Inflammatory macrophage (primary cell): Measurements from ENCODE around the gene TRAF2.
"Not testable (repeated sequence)": the region's sequence is repeated elsewhere in the genome, so short reads cannot be mapped to it uniquely, and the experiment has no call there.

ENCODE experiments used
- DNase-seq, 2 donors: peaks; one replicate each; pipeline ENCODE4 v3.0.0-alpha.2; 2020 to 2022
- total RNA-seq, 18 experiments: gene quantifications; one replicate each; lab custom pipeline; 2026; ENCODE audit warnings: mixed read lengths in 6 of 18, inconsistent platforms in 2 of 18; lab: John Stamatoyannopoulos, UW

TRAF2 gene
- 9.0 to 30.9 (median 15.4) reads per million in 18 experiments for total RNA-seq

DNA sequence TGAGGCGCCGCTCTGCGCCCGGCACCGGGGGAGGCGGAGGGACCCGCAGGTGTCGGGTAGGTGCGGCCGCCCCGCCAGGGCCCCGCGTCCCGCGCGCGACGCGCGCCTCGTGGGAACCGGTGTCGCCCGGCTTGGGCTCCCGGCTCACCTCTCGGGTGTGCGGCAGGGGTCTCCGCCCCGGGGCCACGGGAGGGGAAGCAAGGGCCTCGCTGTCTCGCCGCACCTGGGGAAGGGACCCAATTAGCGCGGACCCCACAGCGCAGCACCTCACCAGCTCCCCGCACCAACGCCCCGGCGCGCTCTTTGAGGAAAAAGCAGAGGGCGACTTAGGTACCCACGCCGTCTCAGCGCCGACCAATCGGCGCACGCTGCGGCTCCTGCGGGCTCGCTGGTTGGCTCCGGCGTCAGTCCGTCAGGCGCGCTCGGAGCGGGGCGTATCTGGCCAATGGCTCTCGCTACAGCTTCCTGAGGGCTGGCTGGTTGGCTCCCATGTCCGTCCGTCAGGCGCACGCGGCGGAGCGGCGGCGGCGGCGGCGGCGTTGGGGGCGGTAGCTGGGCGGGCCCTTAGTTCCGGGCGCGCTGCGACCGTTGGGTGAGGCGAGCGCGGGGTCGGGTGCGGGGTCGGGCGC, at the start of gene TRAF2:
Gene TRAF2, plus strand, starts transcription at position 567 of the 629 bp plus-strand sequence. CDS start 12,225 bp downstream, outside the sequence.
- peak; percentile 99 for DNase-seq

DNA sequence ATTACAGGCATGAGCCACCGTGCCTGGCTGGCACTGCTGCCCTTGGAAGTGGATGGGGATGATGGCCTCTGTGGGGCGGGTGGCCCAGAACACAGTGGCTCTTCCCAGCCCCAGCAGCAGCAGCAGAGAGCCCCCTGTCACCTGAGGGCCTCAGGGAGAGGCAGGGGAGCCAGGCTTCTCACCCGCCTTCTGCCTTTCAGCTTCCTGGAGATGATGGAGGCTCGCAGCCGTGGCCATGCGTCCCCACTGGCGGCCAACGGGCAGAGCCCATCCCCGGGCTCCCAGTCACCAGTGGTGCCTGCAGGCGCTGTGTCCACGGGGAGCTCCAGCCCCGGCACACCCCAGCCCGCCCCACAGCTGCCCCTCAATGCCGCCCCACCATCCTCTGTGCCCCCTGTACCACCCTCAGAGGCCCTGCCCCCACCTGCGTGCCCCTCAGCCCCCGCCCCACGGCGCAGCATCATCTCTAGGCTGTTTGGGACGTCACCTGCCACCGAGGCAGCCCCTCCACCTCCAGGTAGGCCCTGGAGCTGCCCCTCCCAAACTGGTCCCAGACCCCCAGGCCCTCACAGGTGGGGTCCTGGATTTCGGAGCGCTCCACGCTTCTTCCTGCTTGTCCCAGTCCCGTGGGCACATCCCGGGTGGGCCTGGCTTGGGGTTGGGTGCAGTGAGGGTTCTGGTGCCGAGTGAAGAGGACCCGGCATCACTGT, 49.0 kb upstream of the TRAF2 start:
- no peak for DNase-seq

GRCh38 chr9:136837856-136838277, 48.4 kb upstream of the TRAF2 start:
- DNase-seq, result not testable (repeated sequence)

DNA sequence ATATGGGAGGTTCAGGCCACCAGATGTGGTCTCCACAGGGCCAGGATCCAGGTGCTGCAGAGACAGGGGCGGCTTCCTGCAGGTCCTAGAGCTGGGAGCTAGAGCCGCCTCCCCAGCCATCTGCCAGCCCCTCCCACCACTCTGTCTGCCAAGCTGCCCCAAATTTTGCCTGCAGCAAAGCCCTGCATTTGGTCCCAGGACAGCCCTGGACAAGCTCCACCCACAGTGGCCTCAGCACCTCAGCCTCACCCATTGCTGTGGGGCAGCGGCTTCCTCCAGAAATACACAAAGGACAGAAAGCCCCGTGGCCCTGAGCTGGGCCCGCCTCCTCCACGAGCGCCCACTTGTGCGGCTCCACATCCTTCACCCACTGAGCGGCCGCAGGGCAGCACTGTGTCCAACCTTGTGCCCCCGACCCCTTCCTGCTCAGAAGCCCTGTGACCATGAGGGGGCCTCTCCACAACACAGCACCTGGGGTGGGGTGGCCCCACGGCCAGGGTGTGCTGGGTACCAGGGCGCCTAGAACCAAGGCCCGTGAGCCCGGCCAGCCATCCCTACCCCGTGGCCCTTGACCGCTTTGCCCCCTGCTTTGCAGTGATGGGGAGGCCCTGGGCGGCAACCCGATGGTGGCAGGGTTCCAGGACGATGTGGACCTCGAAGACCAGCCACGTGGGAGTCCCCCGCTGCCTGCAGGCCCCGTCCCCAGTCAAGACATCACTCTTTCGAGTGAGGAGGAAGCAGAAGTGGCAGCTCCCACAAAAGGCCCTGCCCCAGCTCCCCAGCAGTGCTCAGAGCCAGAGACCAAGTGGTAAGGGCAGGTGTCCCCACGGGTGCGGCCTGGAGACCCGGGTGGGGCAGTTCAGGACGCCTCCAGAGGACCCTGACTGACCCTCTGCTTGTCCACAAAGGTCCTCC, 47.7 kb upstream of the TRAF2 start:
- no peak for DNase-seq

GRCh38 chr9:136839229-136840139, 46.8 kb upstream of the TRAF2 start:
- DNase-seq, result no peak

GRCh38 chr9:136840140-136840876, 46.0 kb upstream of the TRAF2 start:
- DNase-seq, result no peak

- DNase-seq, result peak; percentile 4 to 45
These were observed 45.3 kb upstream of the TRAF2 start for GRCh38 chr9:136840877-136841645.

GRCh38 chr9:136841646-136842379, 44.5 kb upstream of the TRAF2 start:
- DNase-seq, result not testable (repeated sequence)

- DNase-seq, result peak; percentile 74 to 75
These were observed 43.9 kb upstream of the TRAF2 start, which contains the start of gene AJM1 for GRCh38 chr9:136842380-136842948. AJM1 (plus strand) TSS chr9:136842478; CDS start chr9:136844415, 1,937 bp downstream.

- DNase-seq, result not testable (repeated sequence)
These were observed 43.0 kb upstream of the TRAF2 start for GRCh38 chr9:136843159-136843800.

- DNase-seq, result not testable (repeated sequence)
These were observed 42.2 kb upstream of the TRAF2 start for GRCh38 chr9:136843801-136844740.

DNA sequence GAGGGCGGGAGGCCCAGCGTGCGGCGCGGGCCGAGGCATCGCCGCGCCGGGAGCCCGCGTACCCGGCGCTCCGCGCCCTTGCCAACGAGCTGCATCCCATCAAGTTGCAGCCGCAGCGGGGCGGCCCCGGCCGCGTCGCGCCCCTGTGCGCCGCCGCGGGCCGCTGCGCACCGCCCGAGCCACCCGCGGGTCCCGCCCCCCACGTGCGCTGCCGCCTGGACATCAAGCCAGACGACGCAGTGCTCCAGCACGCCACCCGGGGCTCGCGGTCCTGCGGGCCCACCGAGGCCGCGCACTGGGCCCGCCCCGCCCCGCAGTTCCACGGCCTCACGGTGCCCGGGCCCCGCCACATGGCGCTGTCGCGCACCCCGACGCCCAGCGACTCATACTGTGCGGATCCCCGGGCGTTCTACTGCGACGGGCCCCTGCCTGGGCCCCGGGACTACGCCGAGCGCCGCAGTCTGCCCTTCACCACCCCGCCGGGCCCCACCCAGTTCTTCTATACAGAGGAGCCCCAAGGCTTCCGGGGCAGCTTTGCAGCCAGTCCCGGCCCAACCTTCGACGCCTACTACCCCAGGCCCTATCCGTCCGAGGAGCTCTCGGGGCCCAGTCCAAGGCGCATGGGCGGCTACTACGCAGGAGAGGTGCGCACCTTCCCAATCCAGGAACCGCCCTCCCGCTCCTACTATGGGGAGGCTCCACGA, 41.4 kb upstream of the TRAF2 start:
- no peak for DNase-seq

GRCh38 chr9:136845465-136846260, 40.7 kb upstream of the TRAF2 start:
- DNase-seq, result no peak

DNA sequence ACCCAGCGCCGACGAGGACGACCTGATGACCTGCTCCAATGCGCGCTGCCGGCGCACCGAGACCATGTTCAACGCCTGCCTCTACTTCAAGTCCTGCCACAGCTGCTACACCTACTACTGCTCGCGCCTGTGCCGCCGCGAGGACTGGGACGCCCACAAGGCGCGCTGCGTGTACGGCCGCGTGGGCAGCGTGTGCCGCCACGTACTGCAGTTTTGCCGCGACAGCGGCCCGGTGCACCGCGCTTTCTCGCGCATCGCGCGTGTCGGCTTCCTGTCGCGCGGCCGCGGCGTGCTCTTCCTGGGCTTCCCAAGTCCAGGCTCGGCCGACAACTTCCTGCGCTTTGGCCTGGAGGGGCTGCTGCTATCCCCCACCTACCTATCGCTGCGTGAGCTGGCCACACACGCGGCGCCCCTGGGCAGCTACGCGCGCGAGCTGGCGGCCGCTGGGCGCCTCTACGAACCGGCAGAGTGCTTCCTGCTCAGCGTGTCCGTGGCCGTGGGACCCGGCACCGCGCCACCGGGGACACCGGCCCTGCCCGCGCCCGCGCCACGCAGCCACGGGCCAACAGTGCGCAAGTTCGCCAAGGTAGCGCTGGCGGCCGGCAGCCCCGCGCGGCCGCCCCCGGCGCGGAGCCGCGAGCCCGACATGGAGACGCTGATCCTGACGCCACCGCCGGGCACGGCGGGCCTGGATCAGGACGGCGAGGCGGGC, 39.8 kb upstream of the TRAF2 start:
- DNase-seq, result peak in 1 of 2 donors; percentile 16
